K562 (cell line): ENCODE measurements around the gene WDR76. TPM values are rescaled to one million over a fixed set of nuclear protein-coding genes. Genes with fewer than 3 reads are reported as not detected.

Source experiments
- ATAC-seq: fragments of 200-7000 bp; cut with Tn5 transposase; 3 replicates; pipeline ENCODE4 v1.9.1; 2020; ENCODE audit warnings: moderate library complexity
- BruUV-seq: library from RNA; stranded (reverse); fragments of 400-500 nt; replicated peaks from 2 replicates; lab custom pipeline; 2021; lab: Mats Ljungman, UMichigan
- CTCF ChIA-PET: fragments of 300-600 bp; formaldehyde crosslinking; extraction: SDS; loops from one replicate; lab custom pipeline; 2021; ENCODE audit warnings: low intra/inter-chr PET ratio; lab: Yijun Ruan, JAX
- POLR2A ChIA-PET: fragments of 300-600, 350-650 bp; sonication (Branson Sonifier 250); formaldehyde crosslinking; extraction: SDS; loops from one replicate; lab custom pipeline; 2021; ENCODE audit warnings: antibody characterized with exemption, inconsistent platforms; lab: Yijun Ruan, JAX
- DNase-seq, 4 experiments: peaks; one replicate each; pipeline versions ENCODE4 v3.0.0 to v3.0.0-alpha.2; 2011 to 2018; ENCODE audit warnings: low spot score in 3 of 4, mixed read lengths in 3 of 4; ENCODE audit errors: extremely low read depth in 1 of 4
- FAIRE-seq: peaks from 2 replicates; lab custom pipeline; 2011; peaks lifted over from hg19 to GRCh38; lab: Jason Lieb, UNC
- H2AFZ ChIP-seq: 2 replicates; pipeline ENCODE4 v1.6.0; 2011; ENCODE audit warnings: low read depth, low read length, control low read depth, inconsistent platforms
- H3K27ac ChIP-seq: fragments of 200-600 bp; 3 replicates; pipeline ENCODE4 v1.8.0; 2011; ENCODE audit warnings: low read depth, mild to moderate bottlenecking, control low read depth, inconsistent platforms, low read length, moderate library complexity, mixed read lengths; ENCODE audit errors: extremely low read depth
- H3K27me3 ChIP-seq, 2 experiments: fragments of 300-600 bp in 1 of 2; 2 replicates in 1 of 2; 3 replicates in 1 of 2; pipeline versions ENCODE4 v1.6.0 to v1.8.0; 2011; ENCODE audit warnings: inconsistent platforms in 2 of 2, low read length in 2 of 2, mild to moderate bottlenecking in 1 of 2, mixed read lengths in 1 of 2, moderate library complexity in 1 of 2; ENCODE audit not compliant: control insufficient read depth in 2 of 2, insufficient read depth in 2 of 2
- H3K36me3 ChIP-seq: fragments of 300-600 bp; 3 replicates; pipeline ENCODE4 v1.8.0; 2011; ENCODE audit warnings: mild to moderate bottlenecking, low read length, inconsistent platforms; ENCODE audit not compliant: control insufficient read depth, insufficient read depth
- H3K4me1 ChIP-seq, 2 experiments: fragments of 200-600 bp in 1 of 2; replicated peaks in 1 of 2; 2 replicates in 1 of 2; 3 replicates in 1 of 2; pipeline versions ENCODE4 v1.5.1 to v1.8.0; 2011; ENCODE audit warnings: inconsistent platforms in 2 of 2, low read length in 2 of 2, mild to moderate bottlenecking in 1 of 2, mixed read lengths in 1 of 2, moderate library complexity in 1 of 2; ENCODE audit not compliant: control insufficient read depth in 2 of 2, insufficient read depth in 2 of 2
- H3K4me2 ChIP-seq: 2 replicates; pipeline ENCODE4 v1.6.1; 2011; ENCODE audit warnings: low read length, control low read depth, inconsistent platforms, mixed read lengths; ENCODE audit not compliant: insufficient read depth
- H3K4me3 ChIP-seq: fragments of 200-600 bp; sonication (generic), shearing (Covaris generic); 2 replicates; pipeline ENCODE4 v1.5.1; 2016; ENCODE audit warnings: control low read depth, inconsistent platforms
- H3K79me2 ChIP-seq: fragments of 200-600 bp; 3 replicates; pipeline ENCODE4 v1.8.0; 2011; ENCODE audit warnings: low read length, inconsistent platforms; ENCODE audit not compliant: control insufficient read depth, insufficient read depth
- H3K9ac ChIP-seq, 2 experiments: 2 replicates each; pipeline versions ENCODE4 v1.6.0 to v1.6.1; 2011; ENCODE audit warnings: low read depth in 2 of 2, low read length in 2 of 2, control low read depth in 1 of 2, inconsistent platforms in 1 of 2, mild to moderate bottlenecking in 1 of 2, mixed read lengths in 1 of 2; ENCODE audit not compliant: insufficient read depth in 1 of 2
- H3K9me1 ChIP-seq: one replicate; pipeline ENCODE4 v1.6.0; 2011; ENCODE audit warnings: inconsistent platforms, mild to moderate bottlenecking, low read length, moderate library complexity; ENCODE audit not compliant: control insufficient read depth, insufficient read depth
- H3K9me3 ChIP-seq: replicated peaks from 2 replicates; pipeline ENCODE4 v1.5.1; 2011; ENCODE audit warnings: low read depth, low read length, inconsistent platforms; ENCODE audit not compliant: control insufficient read depth, insufficient read depth
- H4K20me1 ChIP-seq: replicated peaks from 2 replicates; pipeline ENCODE4 v1.6.1; 2011; ENCODE audit warnings: low read length, inconsistent platforms, mixed read lengths; ENCODE audit not compliant: control insufficient read depth, insufficient read depth
- C11orf30 ChIP-seq: fragments of 450-650 bp; IDR thresholded peaks from 2 replicates; pipeline ENCODE4 v1.6.1; 2016; ENCODE audit warnings: low read depth, mild to moderate bottlenecking
- DPF2 ChIP-seq: fragments of 450-650 bp; IDR thresholded peaks from 2 replicates; pipeline ENCODE4 v1.6.1; 2016
- NCOA4 ChIP-seq: fragments of 450-650 bp; IDR thresholded peaks from 2 replicates; pipeline ENCODE4 v1.6.1; 2018; ENCODE audit warnings: mild to moderate bottlenecking; ENCODE audit not compliant: partially characterized antibody
- RBM34 ChIP-seq: fragments of 200-400 bp; formaldehyde crosslinking; IDR thresholded peaks from 2 replicates; pipeline ENCODE4 v1.6.1; 2018; ENCODE audit warnings: low read length, borderline replicate concordance; ENCODE audit not compliant: insufficient read depth
- RFX7 ChIP-seq: fragments of 250-450 bp; sonication (Bioruptor Pico); IDR thresholded peaks from 2 replicates; pipeline ENCODE4 v1.5.1; 2021; ENCODE audit warnings: mild to moderate bottlenecking
- SOX6 ChIP-seq: fragments of 450-650 bp; IDR thresholded peaks from 2 replicates; pipeline ENCODE4 v1.6.1; 2014; ENCODE audit warnings: mild to moderate bottlenecking
- STAT6 ChIP-seq: sonication (generic); formaldehyde crosslinking; IDR thresholded peaks from 2 replicates; pipeline ENCODE4 v1.8.1; 2023; ENCODE audit warnings: mild to moderate bottlenecking, missing genetic modification reagents
- ZBTB26 ChIP-seq: fragments of 450-650 bp; formaldehyde crosslinking; IDR thresholded peaks from 2 replicates; pipeline ENCODE4 v1.4.0; 2022; ENCODE audit warnings: missing genetic modification characterization
- ZBTB40 ChIP-seq, 2 experiments: fragments of 450-650 bp in 1 of 2; sonication (generic) in 1 of 2; formaldehyde crosslinking in 1 of 2; IDR thresholded peaks; 2 replicates each; pipeline versions ENCODE4 v1.7.1 to v1.9.0; 2016 to 2022; ENCODE audit warnings: inconsistent platforms in 1 of 2, mild to moderate bottlenecking in 1 of 2, missing genetic modification reagents in 1 of 2
- ZEB2 ChIP-seq: fragments of 450-650 bp; IDR thresholded peaks from 2 replicates; pipeline ENCODE4 v1.6.1; 2016
- WGBS: fragments of 100-300 bp; shearing (Covaris generic); methylation state at CpG from one replicate; pipeline ENCODE4 v1.1.6; 2016; ENCODE audit warnings: low coverage, mixed read lengths; ENCODE audit not compliant: insufficient coverage; ENCODE audit errors: missing lambda C conversion rate; 5-methylcytosine and 5-hydroxymethylcytosine counted together
- in situ Hi-C: fragments of 300-500 bp; cut with MboI; formaldehyde crosslinking; loops from 4 replicates; pipeline ENCODE4 v1.15.0; 2018; ENCODE audit warnings: inconsistent platforms, mixed read lengths
- intact Hi-C: fragments of 100-400 bp; cut with micrococcal nuclease; formaldehyde crosslinking; loops from 2 replicates; pipeline ENCODE4 v1.14.2; 2022
- polyA plus RNA-seq, 8 experiments: library from polyadenylated mRNA; depleted of rRNA in 4 of 8; stranded (reverse) in 5 of 8; unstranded in 3 of 8; fragments of >200 nt; fragmentation: Nextera tagmentation in 2 of 8; fragmentation: Illumina TruSeq in 1 of 8; extraction: Ambion mirVana in 2 of 8; extraction: Trizol in 1 of 8; gene quantifications; 2 replicates each; pipeline versions ENCODE4 v1.2.1 to v1.2.3, GENCODE V29; 2011 to 2014; ENCODE audit warnings: inconsistent platforms in 1 of 8, missing spikeins in 1 of 8
- total RNA-seq, 7 experiments: library from RNA; depleted of rRNA in 6 of 7; stranded (reverse); fragments of >200 nt in 6 of 7; fragmentation: Illumina TruSeq in 2 of 7; extraction: Trizol in 2 of 7; gene quantifications; 2 replicates each; pipeline versions ENCODE4 v1.2.1 to v1.2.3, GENCODE V29; 2011 to 2021; ENCODE audit warnings: low replicate concordance in 1 of 7

WDR76 gene
- total and polyA plus RNA-seq, 9 of the 15 experiments (the other 6 are each of a cell fraction or from before 2014, with no cell fraction given) = 9.8 to 69.5 (median 44.4) TPM

GRCh38 chr15:43867096-43867495 lies 40.3 kb downstream of the WDR76 start:
- no peak overlapping the region for H3K4me3 ChIP-seq
- H4K20me1 ChIP-seq = no peaks in the 10 kb centered on the region
- POLR2A ChIA-PET = interaction anchor here (0.7 to 1.3 kb wide), 2 partner anchors 13 to 124 kb away, joined by 3 to 5 read pairs; no protein-coding TSS in a partner anchor
- 93% methylated on average over 5 of the region's 5 CpGs for WGBS
- DNase-seq (no peak), FAIRE-seq (no peak), ATAC-seq (no peak)
- H3K27ac ChIP-seq = no peak overlapping the region
- H3K9me1 ChIP-seq = no peaks in the 10 kb centered on the region
- H3K9me3 ChIP-seq = no peaks in the 10 kb centered on the region
- intact Hi-C loops = no loop called here
- in situ Hi-C loops = no loop called here
- no TSS peak for BruUV-seq
- no peaks in the 10 kb centered on the region for H3K4me1 ChIP-seq
- H3K27me3 ChIP-seq = no peaks in the 10 kb centered on the region
- peaks cover 66% of the 10 kb centered on the region for H3K36me3 ChIP-seq
- no peaks in the 10 kb centered on the region for H3K79me2 ChIP-seq
- no peak overlapping the region for H3K4me2 ChIP-seq
- H2AFZ ChIP-seq = no peak overlapping the region
- no peak overlapping the region for H3K9ac ChIP-seq
- CTCF ChIA-PET = no interaction called here
- TF ChIP-seq STAT6 (CRISPR knock-in tag) = no peak
- TF ChIP-seq ZBTB40 (IDR thresholded peaks at IDR 0.05) = no peak
- TF ChIP-seq ZBTB40 (CRISPR knock-in tag; IDR thresholded peaks at IDR 0.05) = no peak
- no peak for TF ChIP-seq ZBTB26 (CRISPR knock-in tag)
- TF ChIP-seq NCOA4 = no peak
- no peak for TF ChIP-seq ZEB2
- TF ChIP-seq RBM34 = no peak
- no peak for TF ChIP-seq SOX6
- TF ChIP-seq DPF2 = no peak
- TF ChIP-seq RFX7 (CRISPR knock-in tag) = no peak
- TF ChIP-seq C11orf30 = no peak
